Activated naive CD4-positive, alpha-beta T cell treated with anti-CD3 and anti-CD28 coated beads, Interleukin-2, amount 10 ng/mL, durations not matched to agents 7 days and 5 days (primary cell): Measurements from ENCODE around the gene SOX8.

Experiments used
- CTCF ChIA-PET: fragments of 350-600 bp; sonication (Branson Sonifier 250); formaldehyde crosslinking; loops from one replicate; lab custom pipeline; 2021; ENCODE audit warnings: antibody characterized with exemption; lab: Charles Lee
- DNase-seq: peaks from one replicate; pipeline ENCODE4 v3.0.0-alpha.2; 2020
- H3K27ac Mint-ChIP-seq: one replicate; pipeline ENCODE4 v1.8.0; 2021; ENCODE audit warnings: mild to moderate bottlenecking, moderate library complexity, mixed read lengths
- H3K27me3 Mint-ChIP-seq: one replicate; pipeline ENCODE4 v1.8.0; 2021; ENCODE audit warnings: mild to moderate bottlenecking, mixed read lengths
- H3K36me3 Mint-ChIP-seq: one replicate; pipeline ENCODE4 v1.8.0; 2021; ENCODE audit warnings: mixed read lengths
- H3K4me1 Mint-ChIP-seq: one replicate; pipeline ENCODE4 v1.8.0; 2021; ENCODE audit warnings: mixed read lengths
- H3K4me3 Mint-ChIP-seq: one replicate; pipeline ENCODE4 v1.8.0; 2021; ENCODE audit warnings: mild to moderate bottlenecking, moderate library complexity, mixed read lengths
- H3K9me3 Mint-ChIP-seq: one replicate; pipeline ENCODE4 v1.8.0; 2021; ENCODE audit warnings: mixed read lengths

SOX8 gene

GRCh38 chr16:981695-982144, at the start of gene SOX8:
TSS of gene SOX8 (plus strand) at chr16:981770. CDS start at chr16:981923, 153 bp downstream.
- DNase-seq, result no peak
- peaks cover 69% of the 10 kb centered on the region for H3K27me3 Mint-ChIP-seq
- CTCF ChIA-PET, result no interaction called here
- peak within 1 kb of the TSS; percentile 50 for H3K4me3 Mint-ChIP-seq
- H3K9me3 Mint-ChIP-seq, result no peaks in the 10 kb centered on the region
- H3K4me1 Mint-ChIP-seq, result peaks cover 5% of the 10 kb centered on the region
- no peaks in the 10 kb centered on the region for H3K36me3 Mint-ChIP-seq
- no peak within 1 kb of the TSS for H3K27ac Mint-ChIP-seq

GRCh38 chr16:932831-933330, 48.7 kb upstream of the SOX8 start:
- H3K9me3 Mint-ChIP-seq, result no peaks in the 10 kb centered on the region
- no peaks in the 10 kb centered on the region for H3K36me3 Mint-ChIP-seq
- CTCF ChIA-PET, result no interaction called here
- no peak overlapping the region for H3K27ac Mint-ChIP-seq
- no peaks in the 10 kb centered on the region for H3K4me1 Mint-ChIP-seq
- no peak for DNase-seq
- H3K4me3 Mint-ChIP-seq, result no peak overlapping the region
- no peaks in the 10 kb centered on the region for H3K27me3 Mint-ChIP-seq

DNA sequence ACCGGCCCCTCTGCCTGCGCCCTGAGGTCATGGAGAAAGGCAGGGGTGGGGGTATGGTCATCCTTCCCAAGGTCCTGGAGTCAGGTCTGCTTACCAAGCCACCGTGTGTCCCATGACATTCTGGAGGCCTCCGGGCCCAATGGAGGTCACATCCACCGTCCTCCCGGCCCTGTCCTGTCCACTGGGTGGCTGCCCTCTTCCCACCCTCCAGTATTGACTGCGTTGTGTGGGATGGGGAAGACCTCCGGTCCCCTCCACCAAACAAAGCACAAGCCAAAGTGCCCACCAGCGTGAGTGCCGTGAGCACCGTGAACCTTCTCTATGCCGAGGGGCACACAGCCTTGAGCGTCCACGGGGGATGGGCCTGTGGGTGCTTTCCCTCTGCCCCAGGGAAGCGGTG, 48.0 kb upstream of the SOX8 start:
- Mint-ChIP-seq H3K4me3 (no peak overlapping the region), H3K36me3 (no peaks in the 10 kb centered on the region)

DNA sequence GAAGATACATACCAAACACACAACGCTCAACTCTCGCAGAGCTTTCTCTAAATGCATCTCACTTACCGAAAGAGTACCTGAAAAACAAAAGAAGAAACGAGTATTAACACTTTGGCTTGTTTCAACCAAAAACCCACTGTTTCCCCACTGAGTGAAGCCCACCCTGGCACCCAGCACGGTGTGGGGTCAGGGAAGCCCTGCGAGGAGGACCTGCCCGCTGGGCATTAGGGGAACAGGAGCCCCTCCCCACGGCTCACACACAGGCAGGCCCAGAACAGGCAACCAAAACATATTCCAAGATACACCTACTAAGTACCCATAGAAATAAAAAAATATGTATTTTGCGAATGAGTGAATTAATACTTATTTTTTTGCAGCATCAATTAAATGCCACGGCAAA, 47.4 kb upstream of the SOX8 start:
- Mint-ChIP-seq H3K36me3 (no peaks in the 10 kb centered on the region), H3K27ac (no peak overlapping the region), H3K4me1 (no peaks in the 10 kb centered on the region), H3K4me3 (no peak overlapping the region), H3K9me3 (no peaks in the 10 kb centered on the region), H3K27me3 (no peaks in the 10 kb centered on the region)
- CTCF ChIA-PET, result no interaction called here
- DNase-seq, result no peak

More for the DNA sequence above, 48.0 kb upstream of the SOX8 start:
- Mint-ChIP-seq H3K9me3 (no peaks in the 10 kb centered on the region), H3K27me3 (no peaks in the 10 kb centered on the region), H3K27ac (no peak overlapping the region), H3K4me1 (no peaks in the 10 kb centered on the region)
- DNase-seq, result no peak
- CTCF ChIA-PET, result no interaction called here

- Mint-ChIP-seq H3K27ac (no peak overlapping the region), H3K4me3 (no peak overlapping the region), H3K36me3 (no peaks in the 10 kb centered on the region), H3K9me3 (no peaks in the 10 kb centered on the region), H3K4me1 (no peaks in the 10 kb centered on the region), H3K27me3 (no peaks in the 10 kb centered on the region)
- no peak for DNase-seq
- CTCF ChIA-PET, result no interaction called here
Measured at GRCh38 chr16:935684-936083, 45.9 kb upstream of the SOX8 start.

DNA sequence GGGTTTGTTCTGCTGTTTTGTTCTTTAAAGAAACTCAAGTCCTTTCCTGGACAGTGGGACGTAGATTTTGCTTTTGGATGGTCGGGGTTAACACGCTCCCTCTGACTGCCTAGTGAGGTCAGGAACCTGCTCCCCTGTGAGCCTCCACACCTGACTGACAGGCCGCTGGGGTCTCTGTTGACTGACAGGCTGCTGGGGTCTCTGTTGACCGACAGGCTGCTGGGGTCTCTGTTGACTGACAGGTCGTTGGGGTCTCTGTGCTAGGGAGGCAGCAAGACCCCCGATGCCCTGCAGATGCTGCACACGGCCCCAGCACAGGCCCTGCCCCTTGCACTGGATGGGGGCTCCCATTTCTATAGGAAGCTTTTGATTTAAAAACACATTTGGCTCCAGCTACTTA, 44.3 kb upstream of the SOX8 start:
- Mint-ChIP-seq H3K27ac (no peak overlapping the region), H3K9me3 (peaks cover 10% of the 10 kb centered on the region), H3K4me1 (no peaks in the 10 kb centered on the region), H3K27me3 (no peaks in the 10 kb centered on the region), H3K4me3 (no peak overlapping the region), H3K36me3 (peaks cover 9% of the 10 kb centered on the region)
- CTCF ChIA-PET, result interaction anchor here (1.2 kb wide), 1 partner anchor 120 kb away, joined by 3 read pairs; no protein-coding TSS in a partner anchor
- DNase-seq, result no peak

DNA sequence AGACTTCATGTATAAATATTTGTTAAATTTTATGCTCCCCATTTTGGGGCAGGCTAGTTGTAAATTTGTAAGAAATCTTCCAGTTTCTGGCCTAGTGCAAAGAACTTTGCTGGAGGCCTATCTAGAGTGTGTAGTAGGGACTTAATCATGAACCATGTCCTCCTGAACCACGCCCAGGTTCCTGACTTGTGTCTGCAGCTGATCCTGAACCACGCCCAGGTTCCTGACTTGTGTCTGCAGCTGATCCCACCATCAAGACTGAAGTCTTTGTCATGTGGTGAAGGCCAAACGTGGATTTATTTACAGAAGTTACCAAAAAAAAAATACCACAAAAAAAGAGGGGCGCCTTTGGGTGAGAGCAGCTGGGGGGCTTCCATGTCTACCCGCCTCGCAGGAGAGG, 43.8 kb upstream of the SOX8 start:
- H3K27ac Mint-ChIP-seq, result no peak overlapping the region
- no peak for DNase-seq
- CTCF ChIA-PET, result no interaction called here
- no peaks in the 10 kb centered on the region for H3K27me3 Mint-ChIP-seq
- H3K4me1 Mint-ChIP-seq, result no peaks in the 10 kb centered on the region
- H3K4me3 Mint-ChIP-seq, result no peak overlapping the region
- H3K36me3 Mint-ChIP-seq, result peaks cover 13% of the 10 kb centered on the region
- peaks cover 14% of the 10 kb centered on the region for H3K9me3 Mint-ChIP-seq

GRCh38 chr16:938136-938535, 43.4 kb upstream of the SOX8 start:
- Mint-ChIP-seq H3K36me3 (peaks cover 15% of the 10 kb centered on the region), H3K27ac (no peak overlapping the region), H3K4me1 (no peaks in the 10 kb centered on the region), H3K4me3 (no peak overlapping the region), H3K27me3 (no peaks in the 10 kb centered on the region), H3K9me3 (peaks cover 15% of the 10 kb centered on the region)
- CTCF ChIA-PET, result no interaction called here
- no peak for DNase-seq

DNA sequence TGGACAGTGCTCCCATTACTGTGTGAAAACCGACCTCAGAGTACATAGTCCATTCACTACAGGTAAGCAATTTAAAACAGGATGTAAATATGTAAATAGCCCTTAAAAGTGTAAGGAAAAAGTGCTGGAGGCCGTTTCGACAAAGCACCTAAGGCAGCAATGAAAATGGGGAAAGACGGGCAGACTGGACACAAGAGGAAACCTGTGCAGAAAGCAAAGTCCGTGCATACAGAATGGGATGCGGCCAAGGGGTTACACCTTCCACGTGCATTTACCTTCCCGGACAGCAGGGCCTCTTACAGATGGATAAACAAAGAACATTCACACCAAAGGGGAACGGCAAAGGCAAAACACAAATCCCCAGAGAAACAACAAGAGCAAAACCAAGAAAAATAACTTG, 42.8 kb upstream of the SOX8 start:
- Mint-ChIP-seq H3K36me3 (peaks cover 16% of the 10 kb centered on the region), H3K4me3 (no peak overlapping the region), H3K27ac (no peak overlapping the region), H3K9me3 (peaks cover 17% of the 10 kb centered on the region), H3K27me3 (no peaks in the 10 kb centered on the region), H3K4me1 (no peaks in the 10 kb centered on the region)
- DNase-seq, result no peak
- CTCF ChIA-PET, result no interaction called here

- CTCF ChIA-PET, result no interaction called here
- H3K27ac Mint-ChIP-seq, result no peak overlapping the region
Measured at GRCh38 chr16:939311-939710, 42.3 kb upstream of the SOX8 start.

DNA sequence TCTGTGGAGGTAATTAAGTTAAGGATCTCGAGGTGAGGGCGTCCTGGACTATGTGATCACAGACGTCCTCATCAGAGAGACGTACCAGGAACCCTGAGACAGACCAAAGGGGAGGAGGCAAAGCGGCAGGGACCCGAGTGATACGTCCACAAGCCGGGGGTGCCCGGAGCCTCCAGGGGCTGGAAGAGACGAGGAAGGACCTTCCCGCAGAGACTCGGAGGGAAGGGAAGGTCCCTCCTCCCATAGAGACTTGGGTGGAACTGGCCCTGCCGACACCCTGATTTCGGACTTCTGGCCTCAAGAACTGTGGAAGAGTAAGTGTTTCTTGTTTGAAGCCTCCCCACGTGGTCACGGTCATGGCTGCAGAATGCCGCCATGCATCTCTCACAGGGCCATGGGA, 41.6 kb upstream of the SOX8 start:
- Mint-ChIP-seq H3K27me3 (no peaks in the 10 kb centered on the region), H3K27ac (no peak overlapping the region), H3K36me3 (peaks cover 25% of the 10 kb centered on the region), H3K4me3 (no peak overlapping the region), H3K4me1 (no peaks in the 10 kb centered on the region), H3K9me3 (peaks cover 20% of the 10 kb centered on the region)
- no peak for DNase-seq
- CTCF ChIA-PET, result no interaction called here

More at GRCh38 chr16:939311-939710, 42.3 kb upstream of the SOX8 start:
- no peak for DNase-seq
- Mint-ChIP-seq H3K27me3 (no peaks in the 10 kb centered on the region), H3K4me3 (no peak overlapping the region), H3K9me3 (peaks cover 18% of the 10 kb centered on the region), H3K36me3 (peaks cover 21% of the 10 kb centered on the region), H3K4me1 (no peaks in the 10 kb centered on the region)

DNA sequence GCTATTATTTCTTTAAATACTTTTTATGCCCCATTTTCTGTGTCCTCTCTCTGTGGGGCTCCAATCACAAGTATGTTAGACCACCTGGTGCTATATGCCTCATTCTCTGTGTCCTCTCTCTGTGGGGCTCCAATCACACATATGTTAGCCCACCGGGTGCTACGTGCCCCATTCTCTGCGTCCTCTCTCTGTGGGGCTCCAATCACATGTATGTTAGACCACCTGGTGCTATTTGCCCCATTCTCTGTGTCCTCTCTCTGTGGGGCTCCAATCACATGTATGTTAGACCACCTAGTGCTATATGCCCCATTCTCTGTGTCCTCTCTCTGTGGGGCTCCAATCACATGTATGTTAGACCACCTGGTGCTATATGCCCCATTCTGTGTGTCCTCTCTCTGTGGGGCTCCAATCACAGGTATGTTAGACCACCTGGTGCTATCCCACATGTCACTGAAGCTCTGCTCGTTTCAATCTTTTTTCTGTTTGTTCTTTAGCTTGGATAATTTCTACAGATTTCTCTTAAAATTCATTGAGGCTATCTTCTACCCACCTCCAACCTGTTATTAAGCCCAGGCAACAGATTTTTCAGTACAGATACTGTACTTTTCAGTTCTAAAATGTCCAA, 39.0 kb upstream of the SOX8 start:
- Mint-ChIP-seq H3K4me3 (no peak overlapping the region), H3K4me1 (no peaks in the 10 kb centered on the region), H3K9me3 (peaks cover 20% of the 10 kb centered on the region), H3K27ac (no peak overlapping the region), H3K36me3 (peaks cover 29% of the 10 kb centered on the region), H3K27me3 (no peaks in the 10 kb centered on the region)
- DNase-seq, result no peak
- CTCF ChIA-PET, result no interaction called here

GRCh38 chr16:943971-944370, 37.6 kb upstream of the SOX8 start:
- CTCF ChIA-PET, result no interaction called here
- Mint-ChIP-seq H3K27ac (no peak overlapping the region), H3K36me3 (peaks cover 29% of the 10 kb centered on the region), H3K4me1 (no peaks in the 10 kb centered on the region), H3K27me3 (no peaks in the 10 kb centered on the region), H3K4me3 (no peak overlapping the region), H3K9me3 (peaks cover 23% of the 10 kb centered on the region)
- no peak for DNase-seq

GRCh38 chr16:945271-946047, 36.1 kb upstream of the SOX8 start:
- no peak for DNase-seq
- no peak overlapping the region for H3K27ac Mint-ChIP-seq
- CTCF ChIA-PET, result no interaction called here
- no peaks in the 10 kb centered on the region for H3K27me3 Mint-ChIP-seq
- no peaks in the 10 kb centered on the region for H3K4me1 Mint-ChIP-seq
- H3K4me3 Mint-ChIP-seq, result no peak overlapping the region
- peaks cover 23% of the 10 kb centered on the region for H3K9me3 Mint-ChIP-seq
- H3K36me3 Mint-ChIP-seq, result peaks cover 29% of the 10 kb centered on the region

- Mint-ChIP-seq H3K36me3 (peaks cover 29% of the 10 kb centered on the region), H3K9me3 (peaks cover 23% of the 10 kb centered on the region), H3K27me3 (no peaks in the 10 kb centered on the region), H3K4me1 (no peaks in the 10 kb centered on the region), H3K27ac (no peak overlapping the region), H3K4me3 (no peak overlapping the region)
- CTCF ChIA-PET, result no interaction called here
- no peak for DNase-seq
Measured at GRCh38 chr16:946048-946395, 35.5 kb upstream of the SOX8 start.
